ENCODE results near the gene FGR. TPM values are rescaled to one million over a fixed set of nuclear protein-coding genes. Genes with fewer than 3 reads are reported as not detected.

Gene FGR
- polyA plus RNA-seq, 1 of the 3 experiments (the other 2 are of a cell fraction) = not detected

DNA sequence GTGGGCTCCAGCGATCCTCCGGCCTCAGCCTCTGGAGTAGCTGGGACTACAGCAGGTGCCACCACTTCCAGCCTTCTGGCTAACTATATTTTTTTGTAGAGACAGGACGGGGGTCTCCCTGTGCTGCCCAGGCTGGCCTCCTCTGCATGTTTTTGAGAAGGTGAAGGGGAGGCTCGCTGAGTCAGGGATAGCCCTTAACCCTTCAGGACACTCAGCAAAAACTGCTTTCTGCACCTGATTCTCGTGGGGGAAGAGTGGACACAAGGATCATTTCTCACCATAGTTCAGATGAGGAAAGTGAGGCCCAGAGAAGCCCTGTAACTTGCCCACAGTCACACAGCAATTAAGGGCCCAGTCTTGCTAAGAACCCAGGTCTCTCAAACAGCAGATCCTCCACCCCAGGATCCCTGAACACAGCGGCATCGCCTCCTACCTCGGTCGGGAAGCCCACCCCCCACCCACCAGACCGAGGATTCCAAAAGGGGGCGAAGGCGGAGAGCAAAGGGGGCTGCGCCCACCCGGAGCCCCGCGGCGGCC, 1.3 kb downstream of the FGR start (continued):
- TF ChIP-seq, protein P1, sequence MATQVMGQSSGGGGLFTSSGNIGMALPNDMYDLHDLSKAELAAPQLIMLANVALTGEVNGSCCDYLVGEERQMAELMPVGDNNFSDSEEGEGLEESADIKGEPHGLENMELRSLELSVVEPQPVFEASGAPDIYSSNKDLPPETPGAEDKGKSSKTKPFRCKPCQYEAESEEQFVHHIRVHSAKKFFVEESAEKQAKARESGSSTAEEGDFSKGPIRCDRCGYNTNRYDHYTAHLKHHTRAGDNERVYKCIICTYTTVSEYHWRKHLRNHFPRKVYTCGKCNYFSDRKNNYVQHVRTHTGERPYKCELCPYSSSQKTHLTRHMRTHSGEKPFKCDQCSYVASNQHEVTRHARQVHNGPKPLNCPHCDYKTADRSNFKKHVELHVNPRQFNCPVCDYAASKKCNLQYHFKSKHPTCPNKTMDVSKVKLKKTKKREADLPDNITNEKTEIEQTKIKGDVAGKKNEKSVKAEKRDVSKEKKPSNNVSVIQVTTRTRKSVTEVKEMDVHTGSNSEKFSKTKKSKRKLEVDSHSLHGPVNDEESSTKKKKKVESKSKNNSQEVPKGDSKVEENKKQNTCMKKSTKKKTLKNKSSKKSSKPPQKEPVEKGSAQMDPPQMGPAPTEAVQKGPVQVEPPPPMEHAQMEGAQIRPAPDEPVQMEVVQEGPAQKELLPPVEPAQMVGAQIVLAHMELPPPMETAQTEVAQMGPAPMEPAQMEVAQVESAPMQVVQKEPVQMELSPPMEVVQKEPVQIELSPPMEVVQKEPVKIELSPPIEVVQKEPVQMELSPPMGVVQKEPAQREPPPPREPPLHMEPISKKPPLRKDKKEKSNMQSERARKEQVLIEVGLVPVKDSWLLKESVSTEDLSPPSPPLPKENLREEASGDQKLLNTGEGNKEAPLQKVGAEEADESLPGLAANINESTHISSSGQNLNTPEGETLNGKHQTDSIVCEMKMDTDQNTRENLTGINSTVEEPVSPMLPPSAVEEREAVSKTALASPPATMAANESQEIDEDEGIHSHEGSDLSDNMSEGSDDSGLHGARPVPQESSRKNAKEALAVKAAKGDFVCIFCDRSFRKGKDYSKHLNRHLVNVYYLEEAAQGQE (IDR thresholded peaks at IDR 0.05; ENCODE audit: low read depth, low read length) = no peak

DNA sequence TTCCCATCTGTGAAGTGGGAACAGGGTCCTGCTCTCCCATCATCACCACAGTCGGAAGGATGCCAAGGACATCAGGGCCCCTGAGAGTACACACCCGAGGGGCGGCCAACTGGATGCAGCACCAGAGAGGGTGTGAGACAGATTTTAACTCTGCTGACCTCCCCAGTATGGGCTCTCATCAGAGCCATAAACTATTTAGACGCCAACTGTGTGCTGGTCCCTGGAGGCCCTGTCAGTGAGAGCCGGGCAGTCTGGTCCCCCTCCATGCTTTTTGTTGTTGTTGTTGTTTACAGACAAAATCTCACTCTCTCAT, 1.7 kb downstream of the FGR start:
- no peak for DNase-seq
- H3K9ac ChIP-seq = no peak overlapping the region
- POLR2A ChIA-PET = no interaction called here
- H4K20me1 ChIP-seq (ENCODE audit: insufficient read depth) = no peaks in the 10 kb centered on the region
- no peak for TF ChIP-seq FOXM1 (IDR thresholded peaks at IDR 0.05; ENCODE audit: low read depth)
- TF ChIP-seq ELF1 (IDR thresholded peaks at IDR 0.05) = no peak
- TF ChIP-seq TCF12 (IDR thresholded peaks at IDR 0.05) = no peak
- no peak for TF ChIP-seq NFIC (IDR thresholded peaks at IDR 0.05; ENCODE audit: borderline replicate concordance)
- TF ChIP-seq, protein P2, sequence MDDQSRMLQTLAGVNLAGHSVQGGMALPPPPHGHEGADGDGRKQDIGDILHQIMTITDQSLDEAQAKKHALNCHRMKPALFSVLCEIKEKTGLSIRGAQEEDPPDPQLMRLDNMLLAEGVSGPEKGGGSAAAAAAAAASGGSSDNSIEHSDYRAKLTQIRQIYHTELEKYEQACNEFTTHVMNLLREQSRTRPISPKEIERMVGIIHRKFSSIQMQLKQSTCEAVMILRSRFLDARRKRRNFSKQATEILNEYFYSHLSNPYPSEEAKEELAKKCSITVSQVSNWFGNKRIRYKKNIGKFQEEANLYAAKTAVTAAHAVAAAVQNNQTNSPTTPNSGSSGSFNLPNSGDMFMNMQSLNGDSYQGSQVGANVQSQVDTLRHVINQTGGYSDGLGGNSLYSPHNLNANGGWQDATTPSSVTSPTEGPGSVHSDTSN (IDR thresholded peaks at IDR 0.05) = no peak
- no peak for TF ChIP-seq FOSL2 (IDR thresholded peaks at IDR 0.05; ENCODE audit: borderline replicate concordance, low read depth)
- no peak for TF ChIP-seq POLR2AphosphoS5 (IDR thresholded peaks at IDR 0.05; ENCODE audit: low read depth, low read length)
- TF ChIP-seq MXI1 (IDR thresholded peaks at IDR 0.05; ENCODE audit: low read depth, low read length) = no peak
- TF ChIP-seq RCOR1 (IDR thresholded peaks at IDR 0.05; ENCODE audit: low read length) = no peak
- TF ChIP-seq, protein P3, sequence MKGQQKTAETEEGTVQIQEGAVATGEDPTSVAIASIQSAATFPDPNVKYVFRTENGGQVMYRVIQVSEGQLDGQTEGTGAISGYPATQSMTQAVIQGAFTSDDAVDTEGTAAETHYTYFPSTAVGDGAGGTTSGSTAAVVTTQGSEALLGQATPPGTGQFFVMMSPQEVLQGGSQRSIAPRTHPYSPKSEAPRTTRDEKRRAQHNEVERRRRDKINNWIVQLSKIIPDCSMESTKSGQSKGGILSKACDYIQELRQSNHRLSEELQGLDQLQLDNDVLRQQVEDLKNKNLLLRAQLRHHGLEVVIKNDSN (IDR thresholded peaks at IDR 0.05; ENCODE audit: borderline replicate concordance, low read depth) = no peak
- TF ChIP-seq CHD2 (IDR thresholded peaks at IDR 0.05; ENCODE audit: low read length, partially characterized antibody) = no peak
- TF ChIP-seq FOXJ3 (CRISPR knock-in tag; IDR thresholded peaks at IDR 0.05) = no peak
- no peak for TF ChIP-seq SMC3 (IDR thresholded peaks at IDR 0.05; ENCODE audit: low read depth, low read length)
- no peaks in the 10 kb centered on the region for H3K9me3 ChIP-seq
- CTCF ChIA-PET = interaction anchor here (1.0 to 1.3 kb wide), 3 partner anchors 19 to 30 kb away, joined by 3 to 4 read pairs (median 4); no protein-coding TSS in a partner anchor
- H3K79me2 ChIP-seq (ENCODE audit: insufficient read depth) = no peaks in the 10 kb centered on the region
- H3K4me2 ChIP-seq = no peak overlapping the region
- H3K9me2 ChIP-seq = no peaks in the 10 kb centered on the region
- peaks cover 0 to 6% of the 10 kb centered on the region in 2 experiments; a peak in 1 of 4 replicates for H3K4me1 ChIP-seq (ENCODE audit: control insufficient read depth in 1 of 2, insufficient read depth in 2 of 2, low read depth in 1 of 2, low read length in 1 of 2)
- H3F3A ChIP-seq (replicated peaks; ENCODE audit: insufficient read depth) = no peaks in the 10 kb centered on the region
- H3K27me3 ChIP-seq (ENCODE audit: insufficient read depth) = no peaks in the 10 kb centered on the region
- H3K4me3 ChIP-seq (ENCODE audit: low read depth in 2 of 2, low read length in 1 of 2) = no peak overlapping the region
- H2AFZ ChIP-seq (ENCODE audit: low read depth) = no peak overlapping the region
- no peak overlapping the region for H3K27ac ChIP-seq (ENCODE audit: low read depth in 2 of 2, low read length in 1 of 2)
- no peaks in the 10 kb centered on the region for H3K36me3 ChIP-seq (replicated peaks in 1 of 2; ENCODE audit: control insufficient read depth in 1 of 2, insufficient read depth in 2 of 2, low read length in 1 of 2)
- WGBS (ENCODE audit: low lambda C conversion rate) = 94% methylated on average over 2 of the region's 5 CpGs
